IMR-90 (cell line): Measurements from ENCODE around the gene PPP1R17. TPM values are rescaled to one million over a fixed set of nuclear protein-coding genes. Genes with fewer than 3 reads are reported as not detected.

Experiments used
- ATAC-seq: fragments of 200-7000 bp; cut with Tn5 transposase; 2 replicates; pipeline ENCODE4 v1.9.1; 2020; ENCODE audit warnings: low read depth, mild to moderate bottlenecking, moderate library complexity
- BruUV-seq: library from RNA; stranded (reverse); fragments of 400-500 nt; replicated peaks from 2 replicates; lab custom pipeline; 2021; lab: Mats Ljungman, UMichigan
- CTCF ChIA-PET: fragments of 300-600 bp; formaldehyde crosslinking; extraction: SDS; loops from one replicate; lab custom pipeline; 2021; ENCODE audit warnings: antibody characterized with exemption; lab: Yijun Ruan, JAX
- POLR2A ChIA-PET: fragments of 300-600 bp; sonication (Branson Sonifier 250); formaldehyde crosslinking; loops from one replicate; lab custom pipeline; 2022; ENCODE audit warnings: antibody characterized with exemption; ENCODE audit not compliant: unreplicated experiment; lab: Charles Lee
- DNase-seq: peaks from one replicate; pipeline ENCODE4 v3.0.0; 2013
- H2AFZ ChIP-seq: replicated peaks from 2 replicates; pipeline ENCODE3; 2013; ENCODE audit warnings: low read length, mild to moderate bottlenecking; ENCODE audit not compliant: poor library complexity
- H2AK5ac ChIP-seq: 2 replicates; pipeline ENCODE4 v1.6.1; 2013; ENCODE audit warnings: low read depth, low read length, inconsistent platforms
- H2AK9ac ChIP-seq: replicated peaks from 2 replicates; pipeline ENCODE3; 2013; ENCODE audit warnings: mild to moderate bottlenecking, low read depth, low read length, moderate library complexity; ENCODE audit not compliant: poor library complexity
- H2BK120ac ChIP-seq: 2 replicates; pipeline ENCODE4 v1.6.1; 2013; ENCODE audit warnings: low read depth, low read length, inconsistent platforms
- H2BK15ac ChIP-seq: 3 replicates; pipeline ENCODE4 v1.6.1; 2013; ENCODE audit warnings: low read depth, low read length, inconsistent platforms
- H2BK20ac ChIP-seq: 2 replicates; pipeline ENCODE4 v1.6.1; 2013; ENCODE audit warnings: low read depth, mild to moderate bottlenecking, inconsistent platforms, low read length, moderate library complexity
- H2BK5ac ChIP-seq: 2 replicates; pipeline ENCODE4 v1.6.1; 2013; ENCODE audit warnings: mild to moderate bottlenecking, low read depth, low read length, inconsistent platforms; ENCODE audit not compliant: poor library complexity, severe bottlenecking
- H3K14ac ChIP-seq: replicated peaks from 2 replicates; pipeline ENCODE4 v1.6.1; 2013; ENCODE audit warnings: low read depth, low read length, inconsistent platforms
- H3K18ac ChIP-seq: 2 replicates; pipeline ENCODE4 v1.6.1; 2013; ENCODE audit warnings: low read depth, low read length, control low read depth
- H3K23ac ChIP-seq: 2 replicates; pipeline ENCODE4 v1.6.1; 2013; ENCODE audit warnings: low read depth, low read length, inconsistent platforms
- H3K27ac ChIP-seq: 2 replicates; pipeline ENCODE4 v1.5.1; 2013; ENCODE audit warnings: mild to moderate bottlenecking, control low read depth, low read length; ENCODE audit not compliant: insufficient read depth
- H3K27me3 ChIP-seq: 2 replicates; pipeline ENCODE4 v1.6.1; 2013; ENCODE audit warnings: low read length; ENCODE audit not compliant: control insufficient read depth, insufficient read depth
- H3K36me3 ChIP-seq: 2 replicates; pipeline ENCODE4 v1.6.1; 2013; ENCODE audit warnings: low read length, mixed read lengths; ENCODE audit not compliant: control insufficient read depth, insufficient read depth
- H3K4ac ChIP-seq: 2 replicates; pipeline ENCODE4 v1.6.1; 2013; ENCODE audit warnings: low read depth, low read length, inconsistent platforms
- H3K4me1 ChIP-seq: 2 replicates; pipeline ENCODE4 v1.6.1; 2013; ENCODE audit warnings: low read length, mixed read lengths; ENCODE audit not compliant: control insufficient read depth, insufficient read depth
- H3K4me2 ChIP-seq: 2 replicates; pipeline ENCODE4 v1.6.1; 2013; ENCODE audit warnings: low read depth, mild to moderate bottlenecking, control low read depth, low read length, moderate library complexity
- H3K4me3 ChIP-seq: 2 replicates; pipeline ENCODE4 v1.5.1; 2013; ENCODE audit warnings: low read depth, mild to moderate bottlenecking, control low read depth, low read length, moderate library complexity; ENCODE audit not compliant: insufficient read depth
- H3K56ac ChIP-seq: 2 replicates; pipeline ENCODE4 v1.6.1; 2013; ENCODE audit warnings: low read length, inconsistent platforms; ENCODE audit not compliant: insufficient read depth; ENCODE audit errors: extremely low read depth
- H3K79me1 ChIP-seq, 2 experiments: 2 replicates each; pipeline ENCODE4 v1.6.1; 2013; ENCODE audit warnings: low read length in 2 of 2, inconsistent platforms in 1 of 2, low read depth in 1 of 2
- H3K9ac ChIP-seq: 2 replicates; pipeline ENCODE4 v1.6.1; 2013; ENCODE audit warnings: low read depth, low read length, control low read depth
- H3K9me1 ChIP-seq: 2 replicates; pipeline ENCODE4 v1.6.1; 2013; ENCODE audit warnings: low read length, inconsistent platforms; ENCODE audit not compliant: insufficient read depth
- H3K9me3 ChIP-seq: 2 replicates; pipeline ENCODE4 v1.6.1; 2013; ENCODE audit warnings: low read length; ENCODE audit not compliant: control insufficient read depth, insufficient read depth
- H4K20me1 ChIP-seq: 2 replicates; pipeline ENCODE4 v1.6.1; 2013; ENCODE audit warnings: low read length, inconsistent platforms; ENCODE audit not compliant: insufficient read depth
- H4K5ac ChIP-seq: 2 replicates; pipeline ENCODE4 v1.6.1; 2013; ENCODE audit warnings: mild to moderate bottlenecking, low read depth, low read length, control low read depth
- H4K8ac ChIP-seq, 2 experiments: 2 replicates each; pipeline ENCODE4 v1.6.1; 2013; ENCODE audit warnings: low read depth in 2 of 2, low read length in 2 of 2, control low read depth in 1 of 2, inconsistent platforms in 1 of 2
- H4K91ac ChIP-seq: 2 replicates; pipeline ENCODE4 v1.6.1; 2013; ENCODE audit warnings: low read depth, low read length, inconsistent platforms; ENCODE audit not compliant: insufficient read depth
- MXI1 ChIP-seq: IDR thresholded peaks from 2 replicates; pipeline ENCODE4 v1.6.1; 2012; ENCODE audit warnings: low read depth, mild to moderate bottlenecking, low read length, moderate library complexity, borderline replicate concordance
- WGBS, 2 experiments: methylation state at CpG; one replicate each; pipeline versions ENCODE4 v1.1.5 to v1.1.7; 2013; ENCODE audit warnings: missing lambda C conversion rate in 2 of 2; ENCODE audit not compliant: insufficient read length in 1 of 2; ENCODE audit errors: extremely low coverage in 2 of 2; 5-methylcytosine and 5-hydroxymethylcytosine counted together
- dilution Hi-C: fragments of 300-500 bp; cut with HindIII; formaldehyde crosslinking; loops from one replicate; pipeline ENCODE4 v1.14.3; 2018; ENCODE audit warnings: low sequenced_read_pairs; ENCODE audit not compliant: unreplicated experiment
- in situ Hi-C: fragments of 300-500 bp; cut with MboI; formaldehyde crosslinking; loops from 3 replicates; pipeline ENCODE4 v1.14.3; 2019; ENCODE audit warnings: low sequenced_read_pairs, inconsistent platforms, mixed read lengths
- intact Hi-C: fragments of 100-400 bp; cut with micrococcal nuclease; formaldehyde crosslinking; loops from 2 replicates; pipeline ENCODE4 v1.10.0; 2022
- polyA plus RNA-seq, 3 experiments: library from polyadenylated mRNA; depleted of rRNA; stranded (reverse); fragments of >200 nt; gene quantifications; 2 replicates each; pipeline ENCODE4 v1.2.3, GENCODE V29; 2012; ENCODE audit warnings: low replicate concordance in 1 of 3
- total RNA-seq: library from RNA; depleted of rRNA; stranded (reverse); fragments of >200 nt; gene quantifications from 2 replicates; pipeline ENCODE4 v1.2.3, GENCODE V29; 2012

The PPP1R17 gene
- total and polyA plus RNA-seq, 2 of the 4 experiments (the other 2 are of a cell fraction), result not detected

GRCh38 chr7:31648880-31649279 lies 38.1 kb upstream of the PPP1R17 start:
- in situ Hi-C loops, result no loop called here
- Histone ChIP-seq H4K8ac (no peak overlapping the region), H3K9ac (no peak overlapping the region), H2AFZ (no peak overlapping the region), H3K56ac (no peak overlapping the region), H3K9me3 (no peaks in the 10 kb centered on the region), H2BK20ac (no peak overlapping the region), H4K20me1 (no peaks in the 10 kb centered on the region), H3K79me1 (no peaks in the 10 kb centered on the region), H3K4ac (no peak overlapping the region), H3K4me3 (no peak overlapping the region), H3K4me2 (no peak overlapping the region), H3K27me3 (no peaks in the 10 kb centered on the region; the same call in 1 of the 2 replicates), H3K18ac (no peak overlapping the region), H3K23ac (no peak overlapping the region), H3K14ac (no peak overlapping the region), H2BK120ac (no peak overlapping the region), H3K4me1 (no peaks in the 10 kb centered on the region), H4K91ac (no peak overlapping the region), H3K27ac (no peak overlapping the region), H2AK5ac (no peak overlapping the region), H3K9me1 (no peaks in the 10 kb centered on the region), H3K36me3 (no peaks in the 10 kb centered on the region), H2BK5ac (no peak overlapping the region), H4K5ac (no peak overlapping the region), H2AK9ac (no peak overlapping the region), H2BK15ac (no peak overlapping the region)
- intact Hi-C loops, result loop anchor here (1.0 kb wide), 2 partner anchors 87 to 555 kb away; no protein-coding TSS in a partner anchor
- no CpG with 5 or more reads among the region's 4 CpGs for WGBS, 2 experiments
- no TSS peak for BruUV-seq
- no peak for TF ChIP-seq MXI1
- ChIA-PET CTCF (no interaction called here), POLR2A (no interaction called here)
- no peak for DNase-seq
- no peak for ATAC-seq
- dilution Hi-C loops, result no loop called here
